ENCODE measurements around the gene S100P. TPM values are rescaled to one million over a fixed set of nuclear protein-coding genes. Genes with fewer than 3 reads are reported as not detected.

S100P gene
- total and polyA plus RNA-seq, 2 experiments from 2014 or later: 0.80 TPM; not detected in 1

GRCh38 chr4:6727943-6728250 is 34.2 kb downstream of the S100P start:
- Histone ChIP-seq H3K4me1 (ENCODE audit: insufficient read depth) (peaks cover 19% of the 10 kb centered on the region), H3K27ac (no peak overlapping the region), H3F3A (ENCODE audit: insufficient read depth) (no peaks in the 10 kb centered on the region), H3K9me2 (ENCODE audit: insufficient read depth) (no peaks in the 10 kb centered on the region), H3K79me2 (ENCODE audit: insufficient read depth) (no peaks in the 10 kb centered on the region), H3K9me3 (ENCODE audit: low read depth) (no peaks in the 10 kb centered on the region), H3K4me3 (no peak overlapping the region), H3K4me2 (ENCODE audit: unreplicated experiment) (no peak overlapping the region), H4K20me1 (ENCODE audit: insufficient read depth) (no peaks in the 10 kb centered on the region), H3K27me3 (replicated peaks; ENCODE audit: insufficient read depth) (no peaks in the 10 kb centered on the region), H3K36me3 (ENCODE audit: low read depth) (no peaks in the 10 kb centered on the region), H3K9ac (no peak overlapping the region), H2AFZ (no peak overlapping the region)
- in situ Hi-C loops (cut with MboI): loop anchor here (10.0 kb wide), 1 partner anchor 147 kb away; no protein-coding TSS in a partner anchor
- WGBS, 2 experiments (ENCODE audit: low coverage in 1 of 2, low lambda C conversion rate in 2 of 2, missing lambda C conversion rate in 2 of 2): 88 to 93% methylated on average over 3 of the region's 3 CpGs
- no peak for TF ChIP-seq EZH2 (IDR thresholded peaks at IDR 0.05; ENCODE audit: insufficient read depth, poor library complexity, severe bottlenecking)
- no peak for TF ChIP-seq EZH2phosphoT487 (IDR thresholded peaks at IDR 0.05; ENCODE audit: insufficient read depth, low read depth)
- DNase-seq: peak; percentile 8

DNA sequence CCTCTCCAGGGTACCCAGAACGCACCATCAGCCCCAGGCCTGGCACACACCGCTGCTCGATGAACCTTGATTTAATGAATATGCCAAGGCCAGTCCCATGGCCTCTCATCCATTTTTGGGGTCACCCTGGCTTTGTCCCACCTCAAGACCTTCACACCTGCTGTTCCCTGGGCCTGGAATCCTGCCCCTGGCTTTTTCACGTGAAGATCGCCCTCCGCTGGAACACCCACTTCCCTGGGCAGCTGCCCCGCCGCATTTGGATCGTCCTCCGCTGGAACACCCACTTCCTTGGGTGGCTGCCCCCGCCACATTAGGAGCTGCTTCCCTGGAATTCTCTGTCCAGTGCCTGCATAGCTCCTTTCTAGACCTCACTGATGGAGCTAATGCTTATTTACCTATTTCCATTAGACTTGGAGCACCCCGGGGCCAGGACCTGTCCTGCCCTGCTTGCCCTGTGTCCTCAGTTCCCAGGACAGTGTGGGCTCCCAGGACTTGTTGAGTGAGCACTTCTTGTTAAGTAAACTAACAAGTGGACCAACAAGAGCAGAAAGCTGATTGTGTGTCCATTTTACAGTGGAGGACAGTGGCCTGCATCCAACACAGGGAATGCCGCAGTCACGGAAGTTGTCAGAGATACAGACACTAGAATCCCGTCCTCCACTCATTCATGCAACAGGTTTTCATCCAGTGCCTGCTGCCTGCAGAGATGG is 34.8 kb downstream of the S100P start:
- in situ Hi-C loops (cut with MboI): loop anchor here (10.0 kb wide), 1 partner anchor 146 kb away; no protein-coding TSS in a partner anchor
- Histone ChIP-seq H3K4me3 (no peak overlapping the region), H4K20me1 (ENCODE audit: insufficient read depth) (no peaks in the 10 kb centered on the region), H2AFZ (no peak overlapping the region), H3F3A (ENCODE audit: insufficient read depth) (no peaks in the 10 kb centered on the region), H3K36me3 (ENCODE audit: low read depth) (no peaks in the 10 kb centered on the region), H3K4me2 (ENCODE audit: unreplicated experiment) (no peak overlapping the region), H3K27me3 (replicated peaks; ENCODE audit: insufficient read depth) (no peaks in the 10 kb centered on the region), H3K9me3 (ENCODE audit: low read depth) (no peaks in the 10 kb centered on the region), H3K79me2 (ENCODE audit: insufficient read depth) (no peaks in the 10 kb centered on the region), H3K9ac (no peak overlapping the region), H3K9me2 (ENCODE audit: insufficient read depth) (no peaks in the 10 kb centered on the region), H3K4me1 (ENCODE audit: insufficient read depth) (peaks cover 23% of the 10 kb centered on the region), H3K27ac (no peak overlapping the region)
- TF ChIP-seq EZH2 (IDR thresholded peaks at IDR 0.05; ENCODE audit: insufficient read depth, poor library complexity, severe bottlenecking) (no peak), EZH2phosphoT487 (IDR thresholded peaks at IDR 0.05; ENCODE audit: insufficient read depth, low read depth) (no peak)
- 93 to 94% methylated on average over 13 to 15 of the region's 15 CpGs for WGBS, 2 experiments (ENCODE audit: low coverage in 1 of 2, low lambda C conversion rate in 2 of 2, missing lambda C conversion rate in 2 of 2)
- no peak for DNase-seq

DNA sequence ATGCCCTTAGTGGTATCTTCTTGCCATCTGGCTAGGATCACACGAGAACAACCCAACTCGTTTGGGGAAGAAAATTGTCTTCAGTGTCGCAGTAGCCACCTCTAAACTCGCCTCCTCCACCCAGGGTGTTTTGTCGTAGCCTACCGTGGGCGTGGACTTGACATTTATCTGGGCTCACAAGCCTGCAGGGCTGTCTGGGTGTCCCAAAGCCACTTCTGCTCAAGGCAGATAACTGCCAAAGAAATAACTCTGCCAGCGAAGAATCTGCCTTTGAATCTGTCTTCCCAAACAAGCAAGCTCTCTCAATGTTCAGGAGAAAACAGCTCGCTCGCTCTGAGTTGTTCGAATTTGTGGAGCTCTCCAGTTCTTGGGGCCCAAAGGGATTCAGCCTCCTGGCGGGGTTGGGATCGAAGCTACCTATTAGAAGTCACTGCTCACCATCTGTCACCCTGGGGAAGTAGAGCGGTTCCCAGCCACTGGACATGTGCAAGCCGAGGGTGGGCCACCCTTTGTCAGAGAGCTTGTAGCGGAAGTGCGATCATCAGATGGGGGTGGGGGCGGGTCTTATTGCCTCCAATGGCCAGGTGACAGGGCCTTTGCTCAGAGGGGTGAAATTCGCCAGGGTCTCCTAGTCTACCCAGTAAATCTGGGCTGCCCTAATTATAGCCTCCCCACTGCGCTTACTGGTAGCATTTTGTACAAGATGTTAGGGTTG is 37.1 kb downstream of the S100P start:
- Histone ChIP-seq H4K20me1 (ENCODE audit: insufficient read depth) (no peaks in the 10 kb centered on the region), H3K9me2 (ENCODE audit: insufficient read depth) (no peaks in the 10 kb centered on the region), H3K9ac (peak overlapping the region; percentile 12; the same call in 1 of the 2 replicates), H3K4me1 (ENCODE audit: insufficient read depth) (peaks cover 23% of the 10 kb centered on the region), H3K27ac (no peak overlapping the region), H3K4me2 (ENCODE audit: unreplicated experiment) (no peak overlapping the region), H3K9me3 (ENCODE audit: low read depth) (no peaks in the 10 kb centered on the region), H3K36me3 (ENCODE audit: low read depth) (no peaks in the 10 kb centered on the region), H3K4me3 (no peak overlapping the region), H3K79me2 (ENCODE audit: insufficient read depth) (no peaks in the 10 kb centered on the region), H3F3A (ENCODE audit: insufficient read depth) (no peaks in the 10 kb centered on the region), H3K27me3 (replicated peaks; ENCODE audit: insufficient read depth) (no peaks in the 10 kb centered on the region), H2AFZ (peak overlapping the region; percentile 80)
- in situ Hi-C loops (cut with MboI): no loop called here
- WGBS, 2 experiments (ENCODE audit: low coverage in 1 of 2, low lambda C conversion rate in 2 of 2, missing lambda C conversion rate in 2 of 2): 50 to 52% methylated on average over 20 of the region's 20 CpGs
- TF ChIP-seq EZH2 (IDR thresholded peaks at IDR 0.05; ENCODE audit: insufficient read depth, poor library complexity, severe bottlenecking) (no peak), EZH2phosphoT487 (IDR thresholded peaks at IDR 0.05; ENCODE audit: insufficient read depth, low read depth) (no peak)
- peak; percentile 40 for DNase-seq

DNA sequence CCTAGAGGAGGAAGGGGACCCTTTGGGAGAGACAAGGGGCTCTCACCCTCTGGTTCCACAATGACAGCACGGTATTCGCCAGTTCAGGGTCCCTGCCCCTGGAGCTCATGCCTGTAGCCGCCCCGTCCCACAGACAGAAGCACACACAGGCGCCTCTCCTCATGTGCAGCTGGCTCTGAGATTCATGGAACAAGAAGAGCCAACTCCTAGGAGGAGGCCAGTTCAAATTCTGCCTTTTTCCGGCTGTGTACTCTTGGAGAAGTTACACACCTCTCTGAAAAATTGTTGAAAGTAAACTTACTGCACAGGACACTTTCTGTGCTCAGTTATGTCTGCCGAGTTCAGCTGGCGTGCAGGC is 37.6 kb downstream of the S100P start:
- Histone ChIP-seq H3K4me1 (ENCODE audit: insufficient read depth) (peaks cover 23% of the 10 kb centered on the region), H4K20me1 (ENCODE audit: insufficient read depth) (no peaks in the 10 kb centered on the region), H3F3A (ENCODE audit: insufficient read depth) (no peaks in the 10 kb centered on the region), H3K9ac (no peak overlapping the region), H3K4me3 (no peak overlapping the region), H2AFZ (no peak overlapping the region), H3K27ac (no peak overlapping the region), H3K27me3 (replicated peaks; ENCODE audit: insufficient read depth) (no peaks in the 10 kb centered on the region), H3K4me2 (ENCODE audit: unreplicated experiment) (no peak overlapping the region), H3K9me2 (ENCODE audit: insufficient read depth) (no peaks in the 10 kb centered on the region), H3K79me2 (ENCODE audit: insufficient read depth) (no peaks in the 10 kb centered on the region), H3K36me3 (ENCODE audit: low read depth) (no peaks in the 10 kb centered on the region), H3K9me3 (ENCODE audit: low read depth) (no peaks in the 10 kb centered on the region)
- TF ChIP-seq EZH2 (IDR thresholded peaks at IDR 0.05; ENCODE audit: insufficient read depth, poor library complexity, severe bottlenecking) (no peak), EZH2phosphoT487 (IDR thresholded peaks at IDR 0.05; ENCODE audit: insufficient read depth, low read depth) (no peak)
- in situ Hi-C loops (cut with MboI): no loop called here
- 90 to 94% methylated on average over 8 of the region's 8 CpGs for WGBS, 2 experiments (ENCODE audit: low coverage in 1 of 2, low lambda C conversion rate in 2 of 2, missing lambda C conversion rate in 2 of 2)
- no peak for DNase-seq

All from GM23248 (cell line).